Activated naive CD4-positive, alpha-beta T cell (primary cell): ENCODE data around the gene CSF2.
"Not testable (repeated sequence)": the region's sequence is repeated elsewhere in the genome, so short reads cannot be mapped to it uniquely, and the experiment has no call there.

Experiments used
- DNase-seq, 4 experiments: peaks; one replicate each; lab custom pipeline; 2025; lab: John Stamatoyannopoulos, UW

CSF2 gene

DNA sequence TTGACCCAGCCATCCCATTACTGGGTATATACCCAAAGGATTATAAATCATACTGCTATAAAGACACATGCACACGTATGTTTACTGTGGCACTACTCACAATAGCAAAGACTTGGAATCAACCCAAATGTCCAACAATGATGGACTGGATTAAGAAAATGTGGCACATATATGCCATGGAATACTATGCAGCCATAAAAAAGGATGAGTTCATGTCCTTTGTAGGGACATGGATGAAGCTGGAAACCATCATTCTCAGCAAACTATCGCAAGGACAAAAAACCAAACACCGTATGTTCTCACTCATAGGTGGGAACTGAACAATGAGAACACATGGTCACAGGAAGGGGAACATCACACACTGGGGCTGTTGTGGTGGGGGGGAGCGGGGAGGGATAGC, 35.4 kb downstream of the CSF2 start:
- DNase-seq: not testable (repeated sequence)

DNA sequence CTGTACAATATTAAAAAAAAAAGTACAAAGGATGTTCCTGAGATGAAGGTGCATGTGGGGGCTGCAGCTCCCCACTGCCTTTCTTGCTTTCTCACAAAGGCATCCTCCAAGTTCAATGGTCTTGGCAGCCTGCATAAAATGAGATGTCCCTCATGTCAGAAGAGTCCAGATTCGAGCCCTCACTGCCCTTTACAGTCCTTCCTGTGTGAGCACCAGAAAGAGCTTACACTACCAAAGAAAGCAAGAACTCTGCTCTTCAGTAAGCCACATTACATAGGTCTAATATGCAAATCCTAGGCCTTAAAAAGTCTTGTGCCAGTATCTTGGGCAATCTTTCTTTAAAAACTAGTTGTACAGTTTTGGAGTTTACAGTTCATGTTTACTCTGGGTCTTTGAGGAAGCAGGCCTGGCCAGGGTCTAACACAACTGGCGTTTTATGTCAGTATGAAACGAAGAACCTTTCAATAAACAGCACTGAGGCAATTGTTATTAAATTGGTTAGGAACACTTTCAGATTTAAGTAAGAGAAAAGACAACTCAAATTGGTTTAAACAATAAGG, 36.0 kb downstream of the CSF2 start:
- no peak for DNase-seq

DNA sequence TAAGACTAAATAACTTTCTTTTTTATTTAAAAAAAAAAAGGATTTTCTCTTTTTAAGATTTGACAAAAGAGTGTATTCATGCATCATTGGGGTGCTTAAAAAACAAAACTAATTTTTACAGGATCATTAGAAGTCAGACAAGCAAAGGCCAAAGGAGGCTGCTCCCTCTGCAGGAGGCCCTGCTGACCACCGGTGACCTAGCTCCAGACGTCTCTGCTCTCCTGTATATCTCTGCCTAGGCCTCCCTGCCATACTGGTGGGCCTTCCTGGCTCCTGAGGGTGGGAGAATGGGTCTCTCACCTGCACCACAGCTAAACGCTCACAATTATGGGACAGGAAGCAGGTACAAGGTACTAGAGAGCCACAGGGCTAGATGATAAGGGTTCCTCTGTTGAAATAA, 36.6 kb downstream of the CSF2 start:
- DNase-seq: no peak

DNA sequence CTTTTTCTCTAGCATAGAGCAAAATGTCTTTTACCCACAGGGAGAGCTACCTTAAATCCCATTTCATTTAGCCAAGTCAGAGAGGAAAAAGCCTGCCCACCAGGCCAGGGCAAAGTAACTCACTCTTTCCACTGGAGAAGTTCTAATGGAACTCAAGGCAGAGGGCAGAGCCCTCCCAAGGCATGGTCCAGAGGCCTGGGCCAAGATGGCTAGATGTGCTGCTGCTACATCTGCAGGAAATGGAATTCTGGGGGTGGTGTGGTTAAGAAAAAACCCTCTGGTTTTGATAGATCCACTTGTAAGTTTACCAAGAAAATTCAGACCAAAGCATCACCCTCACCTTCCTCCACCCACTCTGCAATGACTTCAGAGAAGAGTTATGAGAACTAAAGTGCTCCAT, 37.3 kb downstream of the CSF2 start:
- no peak for DNase-seq

DNA sequence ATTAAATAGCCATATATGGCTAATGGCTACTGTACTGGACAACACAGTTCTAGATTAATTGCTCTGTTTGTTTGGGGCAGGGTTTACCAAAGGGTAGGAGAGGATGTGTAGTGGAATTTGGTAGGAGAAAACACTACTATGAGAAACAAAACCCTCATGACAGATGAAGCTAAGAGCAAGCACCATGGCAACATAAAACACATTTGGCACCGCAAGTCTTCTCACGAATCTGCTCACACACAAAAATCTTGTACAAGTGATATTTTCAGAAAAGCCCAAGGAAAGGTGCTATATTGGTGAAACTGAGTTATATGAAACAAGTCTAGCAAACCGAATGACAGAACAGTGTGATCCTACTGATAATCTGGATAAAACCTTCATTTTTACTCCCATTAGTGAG, 38.5 kb downstream of the CSF2 start:
- no peak for DNase-seq

DNA sequence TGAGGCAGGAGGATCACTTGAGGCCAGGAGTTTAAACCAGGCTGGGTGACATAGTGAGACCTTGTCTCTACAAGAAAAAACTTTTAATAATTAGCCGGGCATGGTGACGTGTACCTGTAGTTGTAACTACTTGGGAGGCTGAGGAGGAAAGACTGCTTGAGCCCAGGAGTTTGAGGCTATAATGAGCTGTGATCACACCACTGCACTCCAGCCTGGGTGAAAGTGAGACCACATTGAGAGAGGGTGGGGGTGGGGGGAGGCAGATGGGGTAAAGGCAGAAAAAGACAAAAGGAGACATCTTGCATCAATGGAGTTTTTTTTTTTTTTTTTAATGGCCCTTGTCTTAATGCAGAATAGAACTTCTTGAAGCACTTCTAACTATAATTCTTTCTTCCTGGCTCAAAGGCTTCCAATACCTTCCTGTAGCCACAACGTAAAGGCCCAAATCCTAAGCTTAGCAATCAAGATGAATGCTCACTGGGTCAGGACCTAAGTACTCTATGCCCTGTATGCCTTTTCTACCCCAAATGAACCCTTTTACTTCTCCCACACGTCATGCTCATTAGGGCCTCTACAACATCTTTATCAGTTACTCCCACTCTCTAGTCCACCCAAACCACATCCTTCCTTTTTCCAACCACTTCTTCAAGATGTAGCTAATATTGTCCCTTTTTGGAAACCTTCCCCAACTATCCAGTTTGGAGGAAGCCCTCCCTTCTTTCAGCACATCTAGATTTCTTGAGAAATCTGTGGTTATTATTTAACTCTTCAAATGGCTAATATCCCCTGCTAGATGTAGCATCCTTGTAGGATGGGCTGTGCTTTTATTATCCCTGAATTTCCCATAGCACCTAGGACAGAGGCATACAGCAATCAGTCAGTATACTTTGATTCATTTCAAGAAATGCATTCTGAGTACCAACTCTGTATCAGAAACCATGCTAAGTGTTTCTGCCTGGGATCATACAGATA, 40.8 kb downstream of the CSF2 start:
- DNase-seq: no peak

DNA sequence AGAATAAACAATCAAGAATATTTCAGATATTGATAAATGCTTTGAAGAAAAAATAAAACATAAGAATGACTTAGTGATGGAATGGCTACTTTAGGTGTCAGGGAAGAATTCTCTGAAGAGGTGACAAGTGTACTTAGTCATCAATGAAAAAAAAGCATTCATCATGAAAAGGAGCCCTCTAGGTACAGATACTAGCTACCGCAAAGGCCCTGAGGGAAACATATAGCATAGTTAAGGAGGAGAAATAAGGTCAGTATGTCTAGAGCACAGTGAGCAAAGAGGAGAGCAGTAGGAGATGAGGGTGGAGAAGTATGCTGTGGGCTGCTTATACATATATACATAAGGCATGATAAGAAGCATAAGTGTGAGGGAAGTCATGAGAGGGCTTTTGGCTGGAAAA, 41.8 kb downstream of the CSF2 start:
- no peak for DNase-seq

DNA sequence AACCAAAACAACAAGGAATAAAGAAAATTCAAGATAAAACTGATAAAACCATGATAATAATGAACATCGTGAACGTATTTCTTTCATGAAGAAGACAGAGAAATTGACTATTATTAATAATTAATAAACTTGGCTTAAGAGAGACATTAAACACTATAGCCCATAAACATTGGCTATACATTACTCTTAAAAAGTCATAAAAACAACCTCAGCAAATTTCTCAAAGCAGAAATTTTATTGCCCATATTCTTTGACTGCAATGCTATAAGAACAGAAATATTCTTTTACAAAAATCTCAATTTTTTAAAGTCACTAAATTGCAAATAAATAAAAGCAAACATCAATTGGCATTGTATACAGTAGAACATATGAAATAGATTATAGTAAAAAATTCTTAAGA, 42.5 kb downstream of the CSF2 start:
- no peak for DNase-seq

DNA sequence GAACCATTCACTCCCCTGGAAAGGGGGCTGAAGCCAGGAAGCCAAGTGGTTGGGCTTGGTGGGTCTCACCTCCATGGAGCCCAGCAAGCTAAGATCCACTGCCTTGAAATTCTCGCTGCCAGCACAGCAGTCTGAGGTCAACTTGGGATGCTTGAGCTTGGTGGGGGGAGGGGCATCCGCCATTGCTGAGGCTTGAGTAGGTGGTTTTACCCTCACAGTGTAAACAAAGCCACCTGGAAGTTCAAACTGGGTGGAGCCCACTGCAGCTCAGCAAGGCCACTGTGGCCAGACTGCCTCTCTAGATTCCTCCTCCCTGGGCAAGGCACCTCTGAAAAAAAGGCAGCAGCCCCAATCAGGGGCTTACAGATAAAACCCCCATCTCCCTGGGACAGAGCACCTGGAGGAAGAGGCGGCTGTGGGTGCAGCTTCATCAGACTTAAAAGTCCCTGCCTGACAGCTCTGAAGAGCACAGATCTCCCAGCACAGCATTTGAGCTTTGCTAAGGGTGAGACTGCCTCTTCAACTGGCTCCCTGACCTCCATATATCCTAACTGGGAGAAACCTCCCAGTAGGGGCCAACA, 43.4 kb downstream of the CSF2 start:
- DNase-seq: not testable (repeated sequence)

DNA sequence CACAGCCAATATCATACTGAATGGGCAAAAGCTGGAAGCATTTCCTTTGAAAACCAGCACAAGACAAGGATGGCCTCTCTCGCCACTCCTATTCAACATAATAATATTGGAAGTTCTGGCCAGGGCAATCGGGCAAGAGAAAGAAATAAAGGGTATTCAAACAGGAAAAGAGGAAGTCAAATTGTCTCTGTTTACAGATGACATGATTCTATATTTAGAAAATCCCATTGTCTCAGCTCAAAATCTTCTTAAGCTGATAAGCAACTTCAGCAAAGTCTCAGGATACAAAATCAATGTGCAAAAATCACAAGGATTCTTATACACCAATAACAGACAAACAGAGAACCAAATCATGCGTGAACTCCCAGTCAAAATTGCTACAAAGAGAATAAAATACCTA, 47.1 kb downstream of the CSF2 start:
- DNase-seq: not testable (repeated sequence)

DNA sequence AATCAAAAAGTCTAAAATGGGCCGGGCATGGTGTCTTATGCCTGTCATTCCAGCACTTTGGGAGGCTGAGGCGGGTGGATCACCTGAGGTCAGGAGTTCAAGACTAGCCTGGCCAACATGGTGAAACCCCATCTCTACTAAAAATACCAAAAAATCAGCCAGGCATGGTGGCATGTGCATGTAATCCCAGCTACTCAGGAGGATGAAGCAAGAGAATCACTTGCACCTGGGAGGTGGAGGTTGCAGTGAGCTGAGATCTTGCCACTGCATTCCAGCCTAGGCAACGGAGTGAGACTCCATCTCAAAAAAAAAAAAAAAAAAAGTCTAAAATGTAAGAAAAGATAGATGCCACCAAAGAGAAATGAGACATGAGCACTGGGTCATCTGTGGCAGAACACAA, 49.4 kb downstream of the CSF2 start:
- not testable (repeated sequence) for DNase-seq

DNA sequence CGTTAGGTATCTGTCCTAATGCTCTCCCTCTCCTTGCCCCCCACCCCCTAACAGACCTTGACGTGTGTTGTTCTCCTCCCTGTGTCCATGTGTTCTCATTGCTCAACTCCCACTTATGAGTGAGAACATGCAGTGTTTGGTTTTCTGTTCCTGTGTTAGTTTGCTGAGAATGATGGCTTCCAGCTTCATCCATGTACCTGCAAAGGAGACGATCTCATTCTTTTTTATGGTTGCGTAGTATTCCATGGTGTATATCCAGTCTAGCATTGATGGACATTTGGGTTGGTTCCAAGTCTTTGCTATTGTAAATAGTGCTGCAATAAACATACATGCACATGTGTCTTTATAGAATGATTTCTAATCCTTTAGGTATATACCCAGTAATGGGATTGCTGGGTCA, 50.0 kb downstream of the CSF2 start:
- DNase-seq: not testable (repeated sequence)
